ENCODE results near the gene ADRA1B. TPM values are rescaled to one million over a fixed set of nuclear protein-coding genes. Genes with fewer than 3 reads are reported as not detected.

The ADRA1B gene
- total RNA-seq, 4 donors from 2014 or later: 0.67 to 5.3 (median 3.0) TPM

- no peak for TF ChIP-seq POLR2A (IDR thresholded peaks at IDR 0.05)
- TF ChIP-seq POLR2AphosphoS5 (IDR thresholded peaks at IDR 0.05): peak; percentile 40
- H3K4me3 ChIP-seq: no peak overlapping the region
- peaks cover 66% of the 10 kb centered on the region for H3K27me3 ChIP-seq
- no peaks in the 10 kb centered on the region for H3K9me3 ChIP-seq
- H3K4me1 ChIP-seq: peaks cover 0 to 26% (median 9%) of the 10 kb centered on the region in 3 donors
- H3K36me3 ChIP-seq: no peaks in the 10 kb centered on the region
- peak; percentile 64 for ATAC-seq
- 49 to 61% methylated on average over 3 to 4 of the region's 4 CpGs for WGBS, 2 donors (ENCODE audit: low coverage in 1 of 2)
- peak overlapping the region in 3 of 4 donors; percentile 4 to 63 (median 55) for H3K27ac ChIP-seq
Measured at GRCh38 chr5:159912033-159912800, 4.1 kb upstream of the ADRA1B start.

GRCh38 chr5:159913048-159913447 is 3.2 kb upstream of the ADRA1B start:
- 30 to 39% methylated on average over 4 to 5 of the region's 6 CpGs for WGBS, 2 donors (ENCODE audit: low coverage in 1 of 2)
- TF ChIP-seq CTCF (IDR thresholded peaks at IDR 0.05): no peak
- peak; percentile 21 for TF ChIP-seq POLR2AphosphoS5 (IDR thresholded peaks at IDR 0.05)
- TF ChIP-seq POLR2A (IDR thresholded peaks at IDR 0.05): no peak
- Histone ChIP-seq H3K36me3 (no peaks in the 10 kb centered on the region), H3K4me3 (no peak overlapping the region), H3K27ac (peak overlapping the region in 2 of 4 donors; percentile 55 to 63), H3K4me1 (peaks cover 0 to 26% (median 9%) of the 10 kb centered on the region in 3 donors), H3K27me3 (peaks cover 73% of the 10 kb centered on the region), H3K9me3 (no peaks in the 10 kb centered on the region)
- peak; percentile 67 for ATAC-seq

GRCh38 chr5:159913501-159913900 is 2.8 kb upstream of the ADRA1B start:
- peaks cover 0 to 26% (median 9%) of the 10 kb centered on the region in 3 donors for H3K4me1 ChIP-seq
- H3K9me3 ChIP-seq: no peaks in the 10 kb centered on the region
- peaks cover 75% of the 10 kb centered on the region for H3K27me3 ChIP-seq
- no peaks in the 10 kb centered on the region for H3K36me3 ChIP-seq
- H3K4me3 ChIP-seq: no peak overlapping the region
- no peak for ATAC-seq
- TF ChIP-seq CTCF (IDR thresholded peaks at IDR 0.05) (no peak), EP300 (IDR thresholded peaks at IDR 0.05) (no peak), POLR2A (IDR thresholded peaks at IDR 0.05) (no peak), POLR2AphosphoS5 (IDR thresholded peaks at IDR 0.05) (no peak)
- H3K27ac ChIP-seq: peak overlapping the region in 1 of 4 donors; percentile 21

- ATAC-seq: no peak
- no peaks in the 10 kb centered on the region for H3K9me3 ChIP-seq
- 72 to 91% methylated on average over 6 to 9 of the region's 36 CpGs for WGBS, 2 donors (ENCODE audit: low coverage in 1 of 2)
- peaks cover 0 to 26% (median 9%) of the 10 kb centered on the region in 3 donors for H3K4me1 ChIP-seq
- H3K4me3 ChIP-seq: peak overlapping the region in 1 of 2 donors; percentile 53
- H3K36me3 ChIP-seq: no peaks in the 10 kb centered on the region
- peaks cover 69% of the 10 kb centered on the region for H3K27me3 ChIP-seq
- no peak for TF ChIP-seq POLR2AphosphoS5 (IDR thresholded peaks at IDR 0.05)
- no peak for TF ChIP-seq POLR2A (IDR thresholded peaks at IDR 0.05)
- TF ChIP-seq EP300 (IDR thresholded peaks at IDR 0.05): no peak
- no peak for TF ChIP-seq CTCF (IDR thresholded peaks at IDR 0.05)
- H3K27ac ChIP-seq: peak overlapping the region in 3 of 4 donors; percentile 38 to 80 (median 62)
Measured at GRCh38 chr5:159916841-159917761, 819 bp downstream of the ADRA1B start.

GRCh38 chr5:159917994-159918393 is 1.7 kb downstream of the ADRA1B start:
- peak overlapping the region in 1 of 4 donors; percentile 23 for H3K27ac ChIP-seq
- no peaks in the 10 kb centered on the region for H3K36me3 ChIP-seq
- 72 to 90% methylated on average over 7 to 9 of the region's 10 CpGs for WGBS, 2 donors (ENCODE audit: low coverage in 1 of 2)
- no peaks in the 10 kb centered on the region for H3K9me3 ChIP-seq
- TF ChIP-seq CTCF (IDR thresholded peaks at IDR 0.05) (no peak), POLR2AphosphoS5 (IDR thresholded peaks at IDR 0.05) (no peak), POLR2A (IDR thresholded peaks at IDR 0.05) (no peak), EP300 (IDR thresholded peaks at IDR 0.05) (no peak)
- H3K4me1 ChIP-seq: peaks cover 0 to 18% (median 6%) of the 10 kb centered on the region in 3 donors
- H3K4me3 ChIP-seq: peak overlapping the region in 1 of 2 donors; percentile 8
- no peak for ATAC-seq
- H3K27me3 ChIP-seq: peaks cover 67% of the 10 kb centered on the region
